Neural progenitor cell (in vitro differentiated cells): ENCODE data around the gene NPHP4. TPM values are rescaled to one million over a fixed set of nuclear protein-coding genes. Genes with fewer than 3 reads are reported as not detected.

Source experiments
- DNase-seq: peaks from one replicate; pipeline ENCODE4 v3.0.0-alpha.2; 2016; ENCODE audit warnings: low spot score
- H2AFZ ChIP-seq: fragments of 200-600 bp; sonication (generic); replicated peaks from 2 replicates; pipeline ENCODE4 v1.6.1; 2016; ENCODE audit warnings: antibody characterized with exemption
- H3F3A ChIP-seq: fragments of 200-600 bp; sonication (generic); 2 replicates; pipeline ENCODE4 v1.6.1; 2016; ENCODE audit warnings: antibody characterized with exemption, low read depth
- H3K27ac ChIP-seq: fragments of 200-600 bp; sonication (generic); 2 replicates; pipeline ENCODE4 v1.5.1; 2016; ENCODE audit warnings: mild to moderate bottlenecking
- H3K27me3 ChIP-seq: fragments of 200-600 bp; sonication (generic); 2 replicates; pipeline ENCODE4 v1.6.1; 2016; ENCODE audit warnings: mild to moderate bottlenecking, moderate library complexity
- H3K36me3 ChIP-seq: fragments of 200-600 bp; sonication (generic); 2 replicates; pipeline ENCODE4 v1.5.1; 2016
- H3K4me1 ChIP-seq: fragments of 200-600 bp; sonication (generic); 2 replicates; pipeline ENCODE4 v1.6.1; 2016; ENCODE audit warnings: mixed run types
- H3K4me2 ChIP-seq: fragments of 200-600 bp; sonication (generic); 2 replicates; pipeline ENCODE4 v1.6.1; 2016
- H3K4me3 ChIP-seq: fragments of 200-600 bp; sonication (generic); 2 replicates; pipeline ENCODE4 v1.5.1; 2016
- H3K79me2 ChIP-seq: fragments of 200-600 bp; sonication (generic); 2 replicates; pipeline ENCODE4 v1.6.1; 2016; ENCODE audit warnings: low read depth
- H3K9ac ChIP-seq: fragments of 200-600 bp; sonication (generic); 2 replicates; pipeline ENCODE4 v1.6.1; 2016
- H3K9me3 ChIP-seq: fragments of 200-600 bp; sonication (generic); 2 replicates; pipeline ENCODE4 v1.5.1; 2016; ENCODE audit warnings: low read depth
- H4K20me1 ChIP-seq: fragments of 200-600 bp; sonication (generic); 2 replicates; pipeline ENCODE4 v1.6.1; 2016; ENCODE audit warnings: low read depth
- H3K27ac Mint-ChIP-seq: 3 replicates; pipeline ENCODE4 v1.8.0; 2021; ENCODE audit warnings: mixed read lengths
- H3K27me3 Mint-ChIP-seq: 2 replicates; pipeline ENCODE4 v1.8.0; 2022; ENCODE audit warnings: low read depth, mild to moderate bottlenecking, inconsistent platforms, moderate library complexity, mixed read lengths; ENCODE audit not compliant: insufficient read depth
- H3K36me3 Mint-ChIP-seq: 3 replicates; pipeline ENCODE4 v1.8.0; 2021; ENCODE audit warnings: mixed read lengths
- H3K4me1 Mint-ChIP-seq: 3 replicates; pipeline ENCODE4 v1.8.0; 2021; ENCODE audit warnings: mixed read lengths
- H3K4me3 Mint-ChIP-seq: 3 replicates; pipeline ENCODE4 v1.8.0; 2021; ENCODE audit warnings: mild to moderate bottlenecking, moderate library complexity, mixed read lengths
- H3K9me3 Mint-ChIP-seq: 3 replicates; pipeline ENCODE4 v1.8.0; 2020; ENCODE audit warnings: mixed read lengths
- CTCF ChIP-seq: fragments of 200-600 bp; sonication (generic); IDR thresholded peaks from 2 replicates; pipeline ENCODE4 v1.5.1; 2017; ENCODE audit warnings: antibody characterized with exemption, mild to moderate bottlenecking
- EZH2 ChIP-seq: fragments of 200-600 bp; sonication (generic); IDR thresholded peaks from 2 replicates; pipeline ENCODE4 v1.6.1; 2017; ENCODE audit warnings: antibody characterized with exemption, mild to moderate bottlenecking, moderate library complexity
- EZH2phosphoT487 ChIP-seq: fragments of 200-600 bp; sonication (generic); IDR thresholded peaks from 2 replicates; pipeline ENCODE4 v1.6.1; 2017; ENCODE audit warnings: antibody characterized with exemption
- total RNA-seq: library from RNA; depleted of rRNA; stranded (reverse); fragments of >200 nt; gene quantifications from 2 replicates; pipeline ENCODE4 v1.2.3, GENCODE V29; 2015; ENCODE audit warnings: low replicate concordance

Gene NPHP4
- total RNA-seq, 1 donor from 2014 or later: 8.9 TPM

- DNase-seq: no peak
- Mint-ChIP-seq H3K27me3 (peaks cover 2% of the 10 kb centered on the region), H3K36me3 (no peaks in the 10 kb centered on the region), H3K9me3 (no peaks in the 10 kb centered on the region), H3K27ac (no peak overlapping the region), H3K4me1 (no peaks in the 10 kb centered on the region), H3K4me3 (no peak overlapping the region)
- peaks cover 8% of the 10 kb centered on the region for H3K27me3 ChIP-seq
- no peaks in the 10 kb centered on the region for H3K36me3 ChIP-seq
- H3F3A ChIP-seq: peaks cover 4% of the 10 kb centered on the region
- no peak for TF ChIP-seq EZH2
- TF ChIP-seq CTCF: no peak
- TF ChIP-seq EZH2phosphoT487: no peak
- H3K79me2 ChIP-seq: no peaks in the 10 kb centered on the region
- no peak overlapping the region for H2AFZ ChIP-seq
- H3K4me3 ChIP-seq: no peak overlapping the region
- no peak overlapping the region for H3K27ac ChIP-seq
- no peaks in the 10 kb centered on the region for H3K9me3 ChIP-seq
- H3K4me2 ChIP-seq: no peak overlapping the region
- no peaks in the 10 kb centered on the region for H4K20me1 ChIP-seq
- H3K9ac ChIP-seq: no peak overlapping the region
- H3K4me1 ChIP-seq: peaks cover 12% of the 10 kb centered on the region
Observed at GRCh38 chr1:6027591-6027990, 35.4 kb upstream of the NPHP4 start.

GRCh38 chr1:6026095-6026809 lies 34.0 kb upstream of the NPHP4 start:
- no peaks in the 10 kb centered on the region for H3K27me3 ChIP-seq
- no peak overlapping the region for H3K9ac ChIP-seq
- H3K27ac ChIP-seq: no peak overlapping the region
- no peaks in the 10 kb centered on the region for H3K79me2 ChIP-seq
- no peaks in the 10 kb centered on the region for H3K36me3 Mint-ChIP-seq
- H3K9me3 ChIP-seq: no peaks in the 10 kb centered on the region
- peak overlapping the region; percentile 44 for H2AFZ ChIP-seq
- no peaks in the 10 kb centered on the region for H4K20me1 ChIP-seq
- no peaks in the 10 kb centered on the region for H3K36me3 ChIP-seq
- peak; percentile 74 for DNase-seq
- H3K4me3 Mint-ChIP-seq: no peak overlapping the region
- H3K27ac Mint-ChIP-seq: no peak overlapping the region
- no peak overlapping the region for H3K4me3 ChIP-seq
- H3K4me1 ChIP-seq: peaks cover 12% of the 10 kb centered on the region
- TF ChIP-seq EZH2 (no peak), EZH2phosphoT487 (no peak), CTCF (no peak)
- H3K9me3 Mint-ChIP-seq: no peaks in the 10 kb centered on the region
- peak overlapping the region; percentile 58 for H3K4me2 ChIP-seq
- H3K27me3 Mint-ChIP-seq: peaks cover 2% of the 10 kb centered on the region
- H3F3A ChIP-seq: peaks cover 4% of the 10 kb centered on the region
- H3K4me1 Mint-ChIP-seq: no peaks in the 10 kb centered on the region

- Histone ChIP-seq H3F3A (peaks cover 4% of the 10 kb centered on the region), H4K20me1 (no peaks in the 10 kb centered on the region), H3K27ac (no peak overlapping the region), H3K36me3 (no peaks in the 10 kb centered on the region), H3K9ac (no peak overlapping the region), H3K27me3 (no peaks in the 10 kb centered on the region), H3K4me3 (no peak overlapping the region), H3K79me2 (no peaks in the 10 kb centered on the region), H3K4me1 (peaks cover 12% of the 10 kb centered on the region), H2AFZ (peak overlapping the region; percentile 44), H3K4me2 (peak overlapping the region; percentile 58), H3K9me3 (no peaks in the 10 kb centered on the region)
- Mint-ChIP-seq H3K36me3 (no peaks in the 10 kb centered on the region), H3K4me3 (no peak overlapping the region), H3K27ac (no peak overlapping the region), H3K27me3 (no peaks in the 10 kb centered on the region), H3K9me3 (no peaks in the 10 kb centered on the region), H3K4me1 (no peaks in the 10 kb centered on the region)
- no peak for DNase-seq
- no peak for TF ChIP-seq EZH2phosphoT487
- no peak for TF ChIP-seq EZH2
- no peak for TF ChIP-seq CTCF
Observed at GRCh38 chr1:6025269-6026094, 33.3 kb upstream of the NPHP4 start.
